HEK293 (cell line): ENCODE results near the gene OR2A2.

Experiments used
- CTCF ChIA-PET: fragments of 350-600 bp; formaldehyde crosslinking; extraction: SDS; loops from one replicate; lab custom pipeline; 2021; ENCODE audit warnings: antibody characterized with exemption; lab: Yijun Ruan, JAX
- POLR2A ChIA-PET: fragments of 300-600 bp; formaldehyde crosslinking; extraction: SDS; loops from one replicate; lab custom pipeline; 2020; ENCODE audit warnings: antibody characterized with exemption, inconsistent platforms; lab: Yijun Ruan, JAX
- H3K27ac ChIP-seq: fragments of 200-500 bp; sonication (Bioruptor generic); 2 replicates; pipeline ENCODE4 v1.5.1; 2014; ENCODE audit warnings: low read depth, low read length, control low read depth, inconsistent platforms; ENCODE audit errors: extremely low read depth
- H3K36me3 ChIP-seq, 2 experiments: fragments of 200-500 bp in 1 of 2; sonication (Bioruptor generic) in 1 of 2; 1 replicate in 1 of 2; 2 replicates in 1 of 2; pipeline ENCODE4 v1.5.1; 2014 to 2017; ENCODE audit warnings: inconsistent platforms in 2 of 2, low read length in 2 of 2; ENCODE audit not compliant: control insufficient read depth in 2 of 2, insufficient read depth in 1 of 2
- H3K4me1 ChIP-seq: fragments of 200-500 bp; sonication (Bioruptor generic); 2 replicates; pipeline ENCODE4 v1.5.1; 2014; ENCODE audit warnings: mild to moderate bottlenecking, low read length, inconsistent platforms; ENCODE audit not compliant: control insufficient read depth, insufficient read depth
- H3K4me3 ChIP-seq: 2 replicates; pipeline ENCODE4 v1.5.1; 2011; ENCODE audit warnings: low read depth, mild to moderate bottlenecking, control low read depth, low read length, moderate library complexity
- H3K9me3 ChIP-seq: fragments of 200-500 bp; sonication (Bioruptor generic); 2 replicates; pipeline ENCODE4 v1.5.1; 2014; ENCODE audit warnings: low read depth, low read length, inconsistent platforms; ENCODE audit not compliant: control insufficient read depth, insufficient read depth
- BCL11A ChIP-seq: fragments of 450-650 bp; formaldehyde crosslinking; IDR thresholded peaks from 2 replicates; pipeline ENCODE4 v1.5.1; 2016; ENCODE audit warnings: low read depth, missing biosample characterization, missing genetic modification characterization
- FEZF1 ChIP-seq: fragments of 450-650 bp; formaldehyde crosslinking; IDR thresholded peaks from 2 replicates; pipeline ENCODE4 v1.5.1; 2016; ENCODE audit warnings: missing biosample characterization, missing genetic modification characterization
- KLF16 ChIP-seq: fragments of 450-650 bp; formaldehyde crosslinking; IDR thresholded peaks from 2 replicates; pipeline ENCODE4 v1.5.1; 2017; ENCODE audit warnings: missing biosample characterization, missing genetic modification characterization
- SCRT1 ChIP-seq: fragments of 450-650 bp; formaldehyde crosslinking; IDR thresholded peaks from 2 replicates; pipeline ENCODE4 v1.5.1; 2016; ENCODE audit warnings: missing biosample characterization, missing genetic modification characterization, borderline replicate concordance
- SP3 ChIP-seq: fragments of 450-650 bp; formaldehyde crosslinking; IDR thresholded peaks from 2 replicates; pipeline ENCODE4 v1.5.1; 2016; ENCODE audit warnings: missing biosample characterization, missing genetic modification characterization
- TCF7L2 ChIP-seq: IDR thresholded peaks from 2 replicates; pipeline ENCODE4 v1.6.1; 2011; ENCODE audit warnings: low read depth, mild to moderate bottlenecking, inconsistent platforms, low read length, moderate library complexity, borderline replicate concordance
- TRIM28 ChIP-seq: IDR thresholded peaks from 2 replicates; pipeline ENCODE4 v1.6.1; 2011; ENCODE audit warnings: low read length, control low read depth, borderline replicate concordance
- ZBTB7A ChIP-seq: fragments of 450-650 bp; formaldehyde crosslinking; IDR thresholded peaks from 2 replicates; pipeline ENCODE4 v1.5.1; 2016; ENCODE audit warnings: low read depth, missing biosample characterization, missing genetic modification characterization
- ZNF148 ChIP-seq: fragments of 450-650 bp; formaldehyde crosslinking; IDR thresholded peaks from 2 replicates; pipeline ENCODE4 v1.5.0; 2017; ENCODE audit warnings: missing biosample characterization, missing genetic modification characterization, borderline replicate concordance
- ZNF223 ChIP-seq: fragments of 450-650 bp; formaldehyde crosslinking; IDR thresholded peaks from 2 replicates; pipeline ENCODE4 v1.5.1; 2016; ENCODE audit warnings: missing biosample characterization, missing genetic modification characterization
- ZNF266 ChIP-seq: fragments of 450-650 bp; formaldehyde crosslinking; IDR thresholded peaks from 2 replicates; pipeline ENCODE4 v1.5.1; 2016; ENCODE audit warnings: missing biosample characterization, missing genetic modification characterization, low read depth
- ZNF37A ChIP-seq: fragments of 450-650 bp; IDR thresholded peaks from 2 replicates; pipeline ENCODE4 v1.5.1; 2018; ENCODE audit warnings: missing biosample characterization, missing genetic modification characterization
- ZNF394 ChIP-seq: fragments of 450-650 bp; formaldehyde crosslinking; IDR thresholded peaks from 2 replicates; pipeline ENCODE4 v1.5.1; 2016; ENCODE audit warnings: missing biosample characterization, missing genetic modification characterization, mild to moderate bottlenecking, moderate library complexity, borderline replicate concordance
- ZNF518A ChIP-seq: fragments of 450-650 bp; formaldehyde crosslinking; conservative IDR thresholded peaks from 2 replicates; pipeline ENCODE4 v1.5.1; 2016; ENCODE audit warnings: low read depth, missing biosample characterization, missing genetic modification characterization
- ZNF561 ChIP-seq: fragments of 450-650 bp; IDR thresholded peaks from 2 replicates; pipeline ENCODE4 v1.5.1; 2018; ENCODE audit warnings: missing biosample characterization, missing genetic modification characterization, borderline replicate concordance
- ZNF621 ChIP-seq: fragments of 450-650 bp; formaldehyde crosslinking; IDR thresholded peaks from 2 replicates; pipeline ENCODE4 v1.5.1; 2017; ENCODE audit warnings: missing biosample characterization, missing genetic modification characterization
- ZSCAN16 ChIP-seq: fragments of 450-650 bp; formaldehyde crosslinking; IDR thresholded peaks from 2 replicates; pipeline ENCODE4 v1.5.1; 2016; ENCODE audit warnings: missing biosample characterization, missing genetic modification characterization
- ZSCAN5A ChIP-seq: fragments of 450-650 bp; formaldehyde crosslinking; IDR thresholded peaks from 2 replicates; pipeline ENCODE4 v1.5.1; 2016; ENCODE audit warnings: missing biosample characterization, missing genetic modification characterization

Gene OR2A2

GRCh38 chr7:144113651-144114050, 4.3 kb downstream of the OR2A2 start:
- ChIA-PET POLR2A (no interaction called here), CTCF (interaction anchor here (0.6 to 1.8 kb wide), 2 partner anchors 14 to 102 kb away, joined by 4 to 6 read pairs; no protein-coding TSS in a partner anchor)
- Histone ChIP-seq H3K4me1 (no peaks in the 10 kb centered on the region), H3K36me3 (no peaks in the 10 kb centered on the region), H3K4me3 (no peak overlapping the region), H3K27ac (no peak overlapping the region), H3K9me3 (no peaks in the 10 kb centered on the region)
- TF ChIP-seq BCL11A (tag by site-specific recombination) (no peak), ZNF621 (no peak), FEZF1 (no peak), ZSCAN16 (tag by site-specific recombination) (no peak), TCF7L2 (no peak), ZNF37A (tag by site-specific recombination) (no peak), KLF16 (no peak), ZSCAN5A (tag by site-specific recombination) (no peak), TRIM28 (no peak), ZNF148 (no peak), ZNF266 (tag by site-specific recombination) (no peak), ZNF518A (tag by site-specific recombination) (no peak)

- TF ChIP-seq SP3 (tag by site-specific recombination) (no peak), ZNF561 (tag by site-specific recombination) (no peak), ZBTB7A (tag by site-specific recombination) (no peak), ZNF223 (tag by site-specific recombination) (no peak), SCRT1 (tag by site-specific recombination) (no peak), ZNF394 (no peak)
- H3K27ac ChIP-seq = no peak overlapping the region
- H3K9me3 ChIP-seq = no peaks in the 10 kb centered on the region
- no peaks in the 10 kb centered on the region for H3K4me1 ChIP-seq
- no peak overlapping the region for H3K4me3 ChIP-seq
- POLR2A ChIA-PET = no interaction called here
- CTCF ChIA-PET = no interaction called here
- no peaks in the 10 kb centered on the region for H3K36me3 ChIP-seq
Observed at GRCh38 chr7:144118341-144118740, 9.0 kb downstream of the OR2A2 start.
